Nephron (organoid): Measurements from ENCODE around the gene MICB.
"Not testable (repeated sequence)": the region's sequence is repeated elsewhere in the genome, so short reads cannot be mapped to it uniquely, and the experiment has no call there.

Experiments
- H3K27ac Mint-ChIP-seq, 3 experiments: 2 replicates each; pipeline ENCODE4 v1.8.0; 2020; ENCODE audit warnings: mixed read lengths in 3 of 3, mild to moderate bottlenecking in 2 of 3, moderate library complexity in 1 of 3
- H3K27me3 Mint-ChIP-seq: 2 replicates; pipeline ENCODE4 v1.8.0; 2021; ENCODE audit warnings: low read depth, mild to moderate bottlenecking, moderate library complexity, mixed read lengths
- H3K36me3 Mint-ChIP-seq: 2 replicates; pipeline ENCODE4 v1.8.0; 2020; ENCODE audit warnings: low read depth, mixed read lengths
- H3K4me1 Mint-ChIP-seq: 2 replicates; pipeline ENCODE4 v1.8.0; 2020; ENCODE audit warnings: mixed read lengths
- H3K4me3 Mint-ChIP-seq, 3 experiments: 2 replicates each; pipeline ENCODE4 v1.8.0; 2020; ENCODE audit warnings: mild to moderate bottlenecking in 3 of 3, mixed read lengths in 3 of 3, moderate library complexity in 2 of 3
- H3K9me3 Mint-ChIP-seq: 2 replicates; pipeline ENCODE4 v1.8.0; 2020; ENCODE audit warnings: mixed read lengths
- TF ChIP-seq, protein P1 (sequence below), 3 experiments: fragments of 200-600 bp; sonication (generic); IDR thresholded peaks; one replicate each; pipeline ENCODE4 v1.5.0; 2021; ENCODE audit warnings: antibody characterized with exemption in 3 of 3; ENCODE audit not compliant: unreplicated experiment in 3 of 3

The MICB gene

DNA sequence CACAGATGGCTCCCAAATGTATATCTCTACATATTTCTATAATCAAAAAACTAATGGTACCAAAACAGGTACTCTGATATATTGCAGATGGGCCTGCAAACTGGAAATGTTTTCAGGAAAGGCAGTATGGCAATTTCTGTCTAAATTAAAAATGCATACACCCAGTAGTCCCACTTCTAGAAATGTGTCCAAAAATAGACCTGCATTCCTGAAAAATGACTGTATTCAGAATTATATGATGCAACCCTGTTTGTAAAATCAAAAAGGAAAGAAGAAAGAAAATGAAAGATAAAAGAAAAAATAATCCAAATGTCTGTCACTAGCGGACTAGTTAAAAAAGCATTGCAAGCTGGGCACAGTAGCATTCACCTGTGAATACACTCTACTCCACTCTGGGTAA, 12.9 kb upstream of the MICB start:
- Mint-ChIP-seq H3K4me1 (no peaks in the 10 kb centered on the region), H3K27ac (no peak overlapping the region), H3K27me3 (peaks cover 26% of the 10 kb centered on the region), H3K36me3 (no peaks in the 10 kb centered on the region), H3K9me3 (no peaks in the 10 kb centered on the region), H3K4me3 (no peak overlapping the region)
- TF ChIP-seq, protein P1, sequence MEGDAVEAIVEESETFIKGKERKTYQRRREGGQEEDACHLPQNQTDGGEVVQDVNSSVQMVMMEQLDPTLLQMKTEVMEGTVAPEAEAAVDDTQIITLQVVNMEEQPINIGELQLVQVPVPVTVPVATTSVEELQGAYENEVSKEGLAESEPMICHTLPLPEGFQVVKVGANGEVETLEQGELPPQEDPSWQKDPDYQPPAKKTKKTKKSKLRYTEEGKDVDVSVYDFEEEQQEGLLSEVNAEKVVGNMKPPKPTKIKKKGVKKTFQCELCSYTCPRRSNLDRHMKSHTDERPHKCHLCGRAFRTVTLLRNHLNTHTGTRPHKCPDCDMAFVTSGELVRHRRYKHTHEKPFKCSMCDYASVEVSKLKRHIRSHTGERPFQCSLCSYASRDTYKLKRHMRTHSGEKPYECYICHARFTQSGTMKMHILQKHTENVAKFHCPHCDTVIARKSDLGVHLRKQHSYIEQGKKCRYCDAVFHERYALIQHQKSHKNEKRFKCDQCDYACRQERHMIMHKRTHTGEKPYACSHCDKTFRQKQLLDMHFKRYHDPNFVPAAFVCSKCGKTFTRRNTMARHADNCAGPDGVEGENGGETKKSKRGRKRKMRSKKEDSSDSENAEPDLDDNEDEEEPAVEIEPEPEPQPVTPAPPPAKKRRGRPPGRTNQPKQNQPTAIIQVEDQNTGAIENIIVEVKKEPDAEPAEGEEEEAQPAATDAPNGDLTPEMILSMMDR (IDR thresholded peaks at IDR 0.05; ENCODE audit: unreplicated experiment in 3 of 3) = no peak

DNA sequence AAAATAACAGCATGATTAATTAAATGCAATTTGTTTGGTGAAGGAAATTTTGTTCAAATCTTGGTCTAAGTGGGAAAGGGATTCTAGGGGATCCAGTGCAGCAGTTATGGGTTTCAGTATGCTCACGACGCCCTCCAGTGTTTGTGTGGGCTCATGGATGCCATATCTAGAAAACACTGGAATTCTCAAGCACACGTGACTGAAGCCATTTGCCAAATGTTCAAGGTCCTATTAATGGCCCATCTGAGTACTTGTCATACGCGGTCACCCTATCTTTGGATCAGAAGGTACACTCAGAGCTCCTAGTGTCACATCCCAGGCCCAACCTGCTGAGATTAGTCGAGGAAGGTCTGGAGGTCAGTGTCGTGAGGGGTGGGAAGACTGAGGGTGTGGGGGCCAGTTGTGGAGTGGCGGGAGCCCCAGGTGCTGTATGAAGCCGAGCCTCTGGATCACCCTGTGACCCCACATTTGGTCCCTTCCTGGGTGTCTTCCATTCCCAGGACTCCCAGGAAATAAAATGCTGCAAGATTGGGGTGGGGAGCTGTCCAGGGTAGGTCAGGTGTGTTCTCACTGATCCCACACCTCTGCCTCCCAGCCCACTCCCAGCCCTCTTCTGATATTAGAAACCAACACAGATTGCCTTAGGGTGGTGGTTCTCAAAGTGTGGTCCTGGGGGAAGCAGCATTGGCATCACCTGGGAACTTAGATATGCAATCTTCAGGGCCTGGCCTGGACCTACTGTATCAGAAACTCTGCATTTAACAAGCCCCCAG, 11.7 kb upstream of the MICB start:
- peaks cover 32% of the 10 kb centered on the region for H3K27me3 Mint-ChIP-seq
- H3K4me3 Mint-ChIP-seq, H3K27ac Mint-ChIP-seq, H3K36me3 Mint-ChIP-seq, H3K4me1 Mint-ChIP-seq, H3K9me3 Mint-ChIP-seq: not testable (repeated sequence)

DNA sequence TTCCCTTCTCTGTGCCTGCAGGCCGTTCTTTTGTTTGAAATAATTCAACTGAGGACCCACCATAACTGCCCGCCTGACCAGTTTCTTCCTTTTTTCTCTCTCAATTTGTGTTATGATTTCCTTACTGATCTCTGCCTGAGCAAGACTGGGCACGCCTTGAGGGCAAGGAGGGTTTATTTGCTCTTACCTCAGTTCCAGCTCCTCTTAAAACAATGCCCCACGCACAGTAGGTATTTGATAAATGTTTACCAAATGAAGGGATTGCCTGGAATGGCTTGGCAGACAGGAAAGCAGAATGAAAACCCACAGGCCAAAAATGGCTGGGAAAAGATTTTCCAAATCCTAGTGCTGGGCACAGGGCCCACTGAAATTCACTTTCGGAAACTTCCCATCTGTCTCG, 10.3 kb upstream of the MICB start:
- not testable (repeated sequence) for H3K9me3 Mint-ChIP-seq, H3K36me3 Mint-ChIP-seq, H3K4me3 Mint-ChIP-seq, H3K4me1 Mint-ChIP-seq, H3K27ac Mint-ChIP-seq
- H3K27me3 Mint-ChIP-seq = peaks cover 42% of the 10 kb centered on the region

DNA sequence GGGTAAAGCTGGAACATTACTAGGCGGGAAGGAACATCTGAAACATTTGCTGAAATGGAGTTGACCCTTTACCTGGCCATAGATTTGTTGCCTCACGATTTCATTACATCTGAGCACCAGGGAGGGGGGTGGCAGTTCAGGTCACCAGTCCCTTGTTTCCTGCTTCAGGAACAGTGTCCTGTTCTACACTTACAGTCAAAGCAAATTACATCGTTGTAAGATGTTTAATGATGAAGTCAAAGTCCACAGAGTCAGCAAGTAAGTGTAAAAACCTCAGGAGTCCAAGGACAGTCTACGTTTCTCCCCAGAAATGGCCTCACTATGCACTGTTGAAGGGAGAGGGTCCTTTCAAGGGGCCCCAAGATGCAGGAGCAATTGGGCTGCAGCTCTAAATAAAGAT, 8.9 kb upstream of the MICB start:
- no peak overlapping the region for H3K27ac Mint-ChIP-seq
- H3K36me3 Mint-ChIP-seq = no peaks in the 10 kb centered on the region
- TF ChIP-seq, protein P1 (IDR thresholded peaks at IDR 0.05; ENCODE audit: unreplicated experiment in 3 of 3) = no peak
- H3K9me3 Mint-ChIP-seq = no peaks in the 10 kb centered on the region
- H3K27me3 Mint-ChIP-seq = peaks cover 53% of the 10 kb centered on the region
- no peak overlapping the region for H3K4me3 Mint-ChIP-seq
- peaks cover 5% of the 10 kb centered on the region for H3K4me1 Mint-ChIP-seq

DNA sequence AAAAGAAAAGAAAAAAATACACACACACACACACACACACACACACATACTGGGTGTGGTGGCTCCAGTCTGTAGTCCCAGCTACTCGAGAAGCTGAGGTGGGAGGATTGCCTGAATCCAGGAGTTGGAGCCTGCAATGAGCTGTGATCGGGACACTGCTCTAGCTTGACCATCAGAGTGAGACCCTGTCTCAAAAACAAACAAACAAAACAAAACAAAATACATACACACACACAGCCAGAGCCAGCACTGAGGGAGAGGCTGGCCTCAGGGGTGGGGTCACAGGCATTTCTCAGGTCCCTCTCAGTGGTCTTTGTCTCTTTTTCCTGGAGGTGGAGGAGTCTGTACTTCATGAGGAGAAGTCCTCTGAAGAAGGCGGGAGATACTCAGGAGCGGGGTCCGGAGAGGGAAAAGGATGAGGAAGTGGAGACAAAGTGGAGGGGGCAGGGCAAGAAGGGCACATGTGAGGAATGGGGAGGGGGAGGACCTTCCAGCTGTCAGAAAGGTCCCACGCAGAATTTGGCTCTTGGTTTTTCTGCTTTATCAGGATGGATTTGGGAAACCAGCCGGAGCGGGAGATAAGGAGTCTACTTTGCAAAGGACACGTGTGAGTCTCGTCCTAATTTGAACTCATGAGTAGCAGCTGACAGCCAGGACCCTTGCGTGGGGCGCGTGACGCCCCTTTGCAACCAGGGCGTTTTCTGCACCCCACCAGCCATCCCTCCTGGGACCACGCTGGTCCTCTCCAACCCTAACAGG, 7.7 kb upstream of the MICB start:
- Mint-ChIP-seq H3K27me3 (peaks cover 65% of the 10 kb centered on the region), H3K36me3 (no peaks in the 10 kb centered on the region), H3K27ac (no peak overlapping the region), H3K9me3 (no peaks in the 10 kb centered on the region), H3K4me1 (peaks cover 5% of the 10 kb centered on the region), H3K4me3 (no peak overlapping the region)
- TF ChIP-seq, protein P1 (IDR thresholded peaks at IDR 0.05; ENCODE audit: unreplicated experiment in 3 of 3) = no peak

DNA sequence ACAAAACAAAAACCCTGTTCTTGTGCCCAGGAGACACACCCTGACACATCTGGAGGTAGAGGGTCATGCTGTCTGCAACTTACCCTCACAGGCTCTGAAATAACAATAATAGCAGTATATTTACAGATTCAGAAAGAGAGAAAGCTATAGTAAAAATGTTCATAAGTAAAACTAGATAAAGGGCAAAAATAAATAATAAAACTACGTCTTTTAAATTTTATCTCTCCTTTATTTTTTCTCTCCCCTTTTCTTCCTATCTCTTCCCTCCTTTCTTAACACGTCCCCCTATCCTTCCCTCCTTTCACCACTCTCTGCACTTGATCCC, 4.4 kb upstream of the MICB start:
- not testable (repeated sequence) for H3K9me3 Mint-ChIP-seq, H3K27ac Mint-ChIP-seq, H3K36me3 Mint-ChIP-seq
- Mint-ChIP-seq H3K4me3 (peak overlapping the region in 2 of 3 experiments; percentile 16 to 28), H3K27me3 (peaks cover 92% of the 10 kb centered on the region), H3K4me1 (peaks cover 17% of the 10 kb centered on the region)

DNA sequence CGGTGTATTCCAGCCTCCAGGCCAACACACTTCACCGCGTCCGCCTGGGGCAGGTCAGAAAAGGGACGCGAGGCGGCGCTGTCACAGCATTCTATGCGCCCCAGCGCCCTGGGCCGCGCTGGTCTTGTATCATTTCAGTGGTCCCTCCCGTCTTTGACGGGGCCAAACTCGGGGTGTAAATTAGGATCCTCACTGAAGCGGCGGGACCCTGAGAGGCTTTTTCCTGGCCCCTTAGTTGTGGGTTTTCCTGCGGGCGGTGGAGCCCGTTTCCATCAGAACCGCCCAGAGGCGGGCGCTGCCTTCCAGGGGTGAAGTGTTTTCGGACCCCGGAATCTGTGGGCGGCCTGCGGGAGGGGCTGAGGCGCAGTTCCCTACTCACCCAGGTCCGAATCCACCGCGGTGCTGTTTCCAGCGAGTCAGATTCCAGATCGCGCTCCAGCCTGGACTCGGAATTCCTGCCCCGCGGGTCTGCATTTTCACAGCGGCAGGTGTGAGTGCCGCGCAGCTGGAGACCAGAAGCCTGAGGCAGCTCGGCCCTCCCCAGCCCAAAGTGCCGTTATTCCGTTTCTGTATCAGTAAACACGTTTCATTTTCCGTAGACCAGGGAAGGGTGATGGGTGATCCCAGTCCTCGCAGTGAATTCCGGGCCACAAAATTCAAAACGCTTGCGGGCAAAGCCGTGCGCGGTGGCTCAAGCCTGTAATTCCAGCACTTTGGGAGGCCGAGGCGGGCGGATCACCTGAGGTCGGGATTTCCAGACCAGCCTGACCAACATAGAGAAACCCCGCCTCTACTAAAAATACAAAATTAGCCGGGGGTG, 3.9 kb upstream of the MICB start:
- Mint-ChIP-seq H3K27ac (no peak overlapping the region), H3K4me1 (peaks cover 22% of the 10 kb centered on the region), H3K4me3 (peak overlapping the region; percentile 46 to 75 (median 74)), H3K36me3 (no peaks in the 10 kb centered on the region), H3K27me3 (peaks cover 92% of the 10 kb centered on the region), H3K9me3 (no peaks in the 10 kb centered on the region)
- TF ChIP-seq, protein P1 (IDR thresholded peaks at IDR 0.05; ENCODE audit: unreplicated experiment in 3 of 3) = peak; percentile 76 to 89 (median 79)
